Kidney (tissue), 14 donors: ENCODE results near the gene SYT1. TPM values are rescaled to one million over a fixed set of nuclear protein-coding genes. Genes with fewer than 3 reads are reported as not detected.
"Not testable (repeated sequence)": the region's sequence is repeated elsewhere in the genome, so short reads cannot be mapped to it uniquely, and the experiment has no call there.

ENCODE experiments used
- DNase-seq, 5 donors: peaks; one replicate each; pipeline ENCODE4 v3.0.0-alpha.2; 2013 to 2020
- FAIRE-seq: peaks from 2 replicates; lab custom pipeline; 2012; peaks lifted over from hg19 to GRCh38; lab: Jason Lieb, UNC
- H3K27ac ChIP-seq, 2 donors: one replicate each; pipeline ENCODE4 v1.7.0; 2013; ENCODE audit warnings: low read depth in 2 of 2, low read length in 2 of 2, inconsistent platforms in 1 of 2
- H3K27me3 ChIP-seq: one replicate; pipeline ENCODE4 v1.7.1; 2013; ENCODE audit warnings: low read length, inconsistent platforms; ENCODE audit not compliant: control insufficient read depth, insufficient read depth
- H3K36me3 ChIP-seq, 3 donors: one replicate each; pipeline versions ENCODE4 v1.7.0 to v1.7.1; 2013; ENCODE audit warnings: low read length in 3 of 3, control low read depth in 1 of 3, inconsistent platforms in 1 of 3; ENCODE audit not compliant: insufficient read depth in 3 of 3, control insufficient read depth in 2 of 3
- H3K4me1 ChIP-seq, 3 donors: one replicate each; pipeline versions ENCODE4 v1.7.0 to v1.7.1; 2013; ENCODE audit warnings: low read length in 3 of 3, inconsistent platforms in 1 of 3, low read depth in 1 of 3; ENCODE audit not compliant: control insufficient read depth in 2 of 3, insufficient read depth in 2 of 3
- H3K4me3 ChIP-seq, 3 donors: one replicate each; pipeline versions ENCODE4 v1.7.0 to v1.8.1; 2013; ENCODE audit warnings: low read length in 3 of 3, control low read depth in 1 of 3, inconsistent platforms in 1 of 3
- H3K9ac ChIP-seq, 3 donors: one replicate each; pipeline versions ENCODE4 v1.7.0 to v1.7.1; 2013; ENCODE audit warnings: low read length in 3 of 3, control low read depth in 1 of 3, inconsistent platforms in 1 of 3
- H3K9me3 ChIP-seq, 3 donors: one replicate each; pipeline versions ENCODE4 v1.7.0 to v1.7.1; 2013; ENCODE audit warnings: low read length in 3 of 3, control low read depth in 1 of 3, inconsistent platforms in 1 of 3; ENCODE audit not compliant: control insufficient read depth in 2 of 3, insufficient read depth in 1 of 3
- intact Hi-C: fragments of 100-400 bp; cut with DNase I; formaldehyde crosslinking; loops from one replicate; pipeline ENCODE4 v1.11.1; 2022
- polyA plus RNA-seq: library from polyadenylated mRNA; stranded (reverse); fragments of 350-450 nt; fragmentation: Illumina TruSeq; extraction: RNeasy Lipid Tissue Mini Kit (QIAGEN cat#74804); gene quantifications from one replicate; pipeline ENCODE4 v1.2.3, GENCODE V29; 2014; ENCODE audit warnings: low read depth, low replicate concordance; ENCODE audit not compliant: insufficient read depth
- total RNA-seq: library from RNA; stranded (reverse); fragmentation: NEBNext Ultra II Directional; extraction: Animal tissue kit (Norgen Biotek cat#: 25700); gene quantifications from one replicate; pipeline ENCODE4 v1.2.1, GENCODE V29; 2021
- TF ChIP-seq, protein P1 (sequence below): IDR thresholded peaks from 3 replicates; pipeline ENCODE4 v1.5.1; 2012; ENCODE audit warnings: mild to moderate bottlenecking, moderate library complexity, borderline replicate concordance; ENCODE audit not compliant: insufficient read depth; ENCODE audit errors: extremely low read depth
- donor health status: control.
- donor health status: control.
- donor health status: control.
- donor health status: control.
- donor health status: control.
- donor health status: DM: yes; HTN: yes; CAD: no.
- donor health status: Normal renal cell carcinoma (clear cell type).

SYT1 gene
- total and polyA plus RNA-seq, 2 donors from 2014 or later: 0.69 to 1.2 TPM

DNA sequence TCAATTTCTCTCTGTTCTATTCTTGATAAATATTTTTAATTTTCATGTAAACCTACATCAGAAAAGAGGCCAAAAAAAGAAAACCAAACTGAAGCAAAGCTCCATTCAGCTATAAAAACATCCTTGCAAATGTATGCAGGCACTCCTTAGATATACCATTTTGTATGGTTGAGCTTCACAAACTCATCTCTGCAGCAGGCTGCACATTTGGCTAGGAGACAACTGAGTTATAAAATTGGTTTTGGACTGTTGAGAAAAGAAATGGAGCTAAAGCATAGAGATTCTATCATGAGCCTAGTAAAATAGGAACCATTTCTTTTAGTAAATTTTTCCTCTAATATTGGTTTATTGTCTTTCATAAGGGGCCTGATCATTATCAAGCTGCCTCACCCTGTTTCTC, 156.4 kb downstream of the SYT1 start:
- Histone ChIP-seq H3K4me3 (no peak overlapping the region), H3K4me1 (no peaks in the 10 kb centered on the region), H3K36me3 (no peaks in the 10 kb centered on the region), H3K27ac (no peak overlapping the region), H3K27me3 (no peaks in the 10 kb centered on the region), H3K9ac (no peak overlapping the region), H3K9me3 (no peaks in the 10 kb centered on the region)
- FAIRE-seq (no peak), DNase-seq (no peak)
- TF ChIP-seq, protein P1, sequence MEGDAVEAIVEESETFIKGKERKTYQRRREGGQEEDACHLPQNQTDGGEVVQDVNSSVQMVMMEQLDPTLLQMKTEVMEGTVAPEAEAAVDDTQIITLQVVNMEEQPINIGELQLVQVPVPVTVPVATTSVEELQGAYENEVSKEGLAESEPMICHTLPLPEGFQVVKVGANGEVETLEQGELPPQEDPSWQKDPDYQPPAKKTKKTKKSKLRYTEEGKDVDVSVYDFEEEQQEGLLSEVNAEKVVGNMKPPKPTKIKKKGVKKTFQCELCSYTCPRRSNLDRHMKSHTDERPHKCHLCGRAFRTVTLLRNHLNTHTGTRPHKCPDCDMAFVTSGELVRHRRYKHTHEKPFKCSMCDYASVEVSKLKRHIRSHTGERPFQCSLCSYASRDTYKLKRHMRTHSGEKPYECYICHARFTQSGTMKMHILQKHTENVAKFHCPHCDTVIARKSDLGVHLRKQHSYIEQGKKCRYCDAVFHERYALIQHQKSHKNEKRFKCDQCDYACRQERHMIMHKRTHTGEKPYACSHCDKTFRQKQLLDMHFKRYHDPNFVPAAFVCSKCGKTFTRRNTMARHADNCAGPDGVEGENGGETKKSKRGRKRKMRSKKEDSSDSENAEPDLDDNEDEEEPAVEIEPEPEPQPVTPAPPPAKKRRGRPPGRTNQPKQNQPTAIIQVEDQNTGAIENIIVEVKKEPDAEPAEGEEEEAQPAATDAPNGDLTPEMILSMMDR: no peak
- intact Hi-C loops: no loop called here

DNA sequence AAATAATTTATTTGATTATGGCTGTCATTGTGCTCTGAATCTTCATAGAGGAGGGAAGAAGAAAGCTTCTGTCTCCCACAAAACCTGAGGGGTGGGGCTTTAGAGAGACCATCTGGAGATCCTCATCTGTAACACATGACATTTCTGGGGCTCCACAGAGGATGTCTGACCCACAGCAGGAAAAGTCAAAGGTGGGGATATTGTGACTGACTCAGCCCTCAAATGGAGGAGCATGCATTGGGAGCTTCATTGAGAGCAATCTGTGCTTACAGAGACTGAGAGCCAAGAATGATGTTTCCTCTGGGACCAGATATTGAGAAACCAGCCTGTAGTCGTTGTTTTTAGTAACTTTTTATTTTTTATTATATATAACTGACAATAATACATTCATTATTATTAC, 158.7 kb downstream of the SYT1 start:
- FAIRE-seq: no peak

DNA sequence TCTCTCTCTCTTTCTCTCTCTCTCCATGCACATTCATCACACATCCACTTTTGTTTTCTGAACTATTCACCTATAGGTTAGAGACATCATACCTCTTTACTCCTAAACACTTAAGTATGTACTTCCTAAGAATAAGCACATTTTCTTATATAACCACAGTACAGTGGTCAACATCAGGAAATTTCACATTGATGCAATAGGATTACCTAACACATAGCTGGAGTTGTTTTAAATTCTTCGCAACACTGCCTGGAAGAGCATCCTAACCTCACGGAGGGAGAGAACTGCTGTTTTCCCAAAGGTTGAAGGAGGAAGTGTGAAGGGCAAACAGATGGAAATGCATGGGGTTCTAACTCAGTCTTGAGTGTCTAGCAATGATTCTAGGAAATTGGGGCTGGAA, 159.2 kb downstream of the SYT1 start:
- Histone ChIP-seq H3K9me3 (no peaks in the 10 kb centered on the region), H3K36me3 (no peaks in the 10 kb centered on the region), H3K4me1 (no peaks in the 10 kb centered on the region), H3K4me3 (no peak overlapping the region), H3K9ac (no peak overlapping the region), H3K27me3 (no peaks in the 10 kb centered on the region), H3K27ac (no peak overlapping the region)
- DNase-seq (no peak), FAIRE-seq (no peak)
- intact Hi-C loops: no loop called here
- TF ChIP-seq, protein P1: no peak

More for the DNA sequence above, 158.7 kb downstream of the SYT1 start:
- no peaks in the 10 kb centered on the region for H3K9me3 ChIP-seq
- H3K27ac ChIP-seq: no peak overlapping the region
- H3K36me3 ChIP-seq: no peaks in the 10 kb centered on the region
- intact Hi-C loops: no loop called here
- no peaks in the 10 kb centered on the region for H3K27me3 ChIP-seq
- no peaks in the 10 kb centered on the region for H3K4me1 ChIP-seq
- H3K4me3 ChIP-seq: no peak overlapping the region
- TF ChIP-seq, protein P1: no peak
- no peak overlapping the region for H3K9ac ChIP-seq
- DNase-seq: no peak

DNA sequence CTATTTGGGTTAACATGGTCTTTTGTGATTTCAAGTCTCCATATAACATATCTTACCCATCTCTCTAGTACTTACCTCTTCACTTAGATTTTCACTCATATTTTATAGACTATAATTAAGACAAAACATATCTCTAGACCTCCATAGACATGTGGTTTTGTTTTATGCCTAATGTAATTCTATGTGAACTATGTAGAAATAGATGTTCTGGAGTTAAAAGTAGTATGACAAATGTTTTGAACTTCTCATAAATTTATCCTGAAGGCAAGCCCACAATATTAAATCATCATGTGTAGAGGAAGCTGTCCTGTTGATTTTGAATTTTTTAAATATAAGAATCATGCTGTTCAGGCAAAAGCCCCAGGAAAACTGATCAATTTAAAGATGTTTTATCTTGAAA, 169.2 kb downstream of the SYT1 start:
- Histone ChIP-seq H3K9me3 (no peaks in the 10 kb centered on the region), H3K27ac (no peak overlapping the region), H3K9ac (no peak overlapping the region), H3K27me3 (no peaks in the 10 kb centered on the region), H3K4me3 (no peak overlapping the region), H3K36me3 (no peaks in the 10 kb centered on the region), H3K4me1 (no peaks in the 10 kb centered on the region)
- intact Hi-C loops: no loop called here
- DNase-seq (no peak), FAIRE-seq (no peak)
- TF ChIP-seq, protein P1: no peak

DNA sequence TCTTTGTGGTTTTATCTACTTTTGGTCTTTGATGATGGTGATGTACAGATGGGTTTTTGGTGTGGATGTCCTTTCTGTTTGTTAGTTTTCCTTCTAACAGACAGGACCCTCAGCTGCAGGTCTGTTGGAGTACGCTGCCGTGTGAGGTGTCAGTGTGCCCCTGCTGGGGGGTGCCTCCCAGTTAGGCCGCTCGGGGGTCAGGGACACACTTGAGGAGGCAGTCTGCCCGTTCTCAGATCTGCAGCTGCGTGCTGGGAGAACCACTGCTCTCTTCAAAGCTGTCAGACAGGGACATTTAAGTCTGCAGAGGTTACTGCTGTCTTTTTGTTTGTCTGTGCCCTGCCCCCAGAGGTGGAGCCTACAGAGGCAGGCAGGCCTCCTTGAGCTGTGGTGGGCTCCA, 180.2 kb downstream of the SYT1 start:
- H3K4me1 ChIP-seq, H3K9ac ChIP-seq, H3K4me3 ChIP-seq, H3K36me3 ChIP-seq, DNase-seq, H3K27ac ChIP-seq, H3K9me3 ChIP-seq, H3K27me3 ChIP-seq, FAIRE-seq, intact Hi-C loops: not testable (repeated sequence)
